Measurements from ENCODE around the gene GPR151. TPM values are rescaled to one million over a fixed set of nuclear protein-coding genes. Genes with fewer than 3 reads are reported as not detected.

GPR151 gene
- total and polyA plus RNA-seq, 4 donors: not detected

GRCh38 chr5:146484714-146485391 lies 31.1 kb downstream of the GPR151 start:
- H3K27ac ChIP-seq (ENCODE audit: low read depth in 1 of 2, low read length in 2 of 2): no peak overlapping the region
- no peak overlapping the region for H3K9ac ChIP-seq (ENCODE audit: low read depth in 1 of 2, low read length in 2 of 2)
- H3K4me3 ChIP-seq (ENCODE audit: low read depth in 1 of 3, low read length in 3 of 3): no peak overlapping the region
- no peaks in the 10 kb centered on the region for H3K9me3 ChIP-seq (ENCODE audit: control insufficient read depth in 4 of 4, low read length in 3 of 4)
- H3K4me1 ChIP-seq (ENCODE audit: control insufficient read depth in 4 of 4, insufficient read depth in 4 of 4, low read length in 3 of 4): no peaks in the 10 kb centered on the region
- TF ChIP-seq FOXA2 (IDR thresholded peaks at IDR 0.05) (no peak), MAX (IDR thresholded peaks at IDR 0.05) (no peak), ZBTB33 (IDR thresholded peaks at IDR 0.05) (no peak), GABPA (IDR thresholded peaks at IDR 0.05 in 1 of 2, conservative IDR thresholded peaks at IDR 0.05 in 1 of 2) (no peak), REST (IDR thresholded peaks at IDR 0.05) (no peak), YY1 (IDR thresholded peaks at IDR 0.05) (no peak), RXRA (IDR thresholded peaks at IDR 0.05) (no peak), TAF1 (conservative IDR thresholded peaks at IDR 0.05) (no peak), EGR1 (IDR thresholded peaks at IDR 0.05; ENCODE audit: low read depth in 2 of 2) (no peak), NR2F2 (IDR thresholded peaks at IDR 0.05) (no peak), FOXA1 (IDR thresholded peaks at IDR 0.05) (no peak), RAD21 (IDR thresholded peaks at IDR 0.05) (no peak), JUND (IDR thresholded peaks at IDR 0.05) (no peak), CTCF (IDR thresholded peaks at IDR 0.05; ENCODE audit: low read depth, low read length, missing input control) (no peak), SP1 (IDR thresholded peaks at IDR 0.05) (no peak), HNF4A (conservative IDR thresholded peaks at IDR 0.05) (no peak), ATF3 (IDR thresholded peaks at IDR 0.05) (no peak), HNF4G (IDR thresholded peaks at IDR 0.05) (no peak)
- DNase-seq (ENCODE audit: low spot score): no peak
- peaks cover 2 to 38% (median 29%) of the 10 kb centered on the region in 4 donors for H3K36me3 ChIP-seq (ENCODE audit: control insufficient read depth in 4 of 4, insufficient read depth in 3 of 4, low read depth in 1 of 4, low read length in 3 of 4)
- H3K27me3 ChIP-seq (ENCODE audit: control insufficient read depth in 4 of 4, insufficient read depth in 4 of 4, low read length in 3 of 4): no peaks in the 10 kb centered on the region

All from liver (tissue), 9 donors.